22Rv1 (cell line): Measurements from ENCODE around the gene WDR86.

Experiments used
- ZFX ChIP-seq: fragments of 450-650 bp; IDR thresholded peaks from 2 replicates; pipeline ENCODE4 v1.6.1; 2017; ENCODE audit warnings: antibody characterized with exemption, borderline replicate concordance
- TF ChIP-seq, protein P1 (sequence below): fragments of 450-650 bp; IDR thresholded peaks from 2 replicates; pipeline ENCODE4 v1.5.1; 2017; ENCODE audit warnings: mild to moderate bottlenecking

DNA sequence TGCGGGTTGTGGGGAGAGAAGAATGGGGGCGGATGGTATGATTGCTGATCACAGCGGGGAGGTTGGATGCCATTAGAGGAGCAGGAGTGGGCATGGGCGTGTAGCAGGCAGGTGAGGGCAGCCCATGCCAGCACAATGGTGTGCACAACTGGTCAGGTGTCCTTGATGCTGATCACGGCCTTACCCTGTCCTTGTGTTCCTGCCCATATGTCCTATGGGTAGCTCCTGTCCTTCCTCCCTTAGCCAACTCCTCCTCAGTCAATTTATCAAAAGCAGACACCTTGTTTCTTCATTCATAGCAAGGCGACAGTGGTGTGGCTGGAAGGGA lies 30.7 kb downstream of the WDR86 start:
- TF ChIP-seq, protein P1, sequence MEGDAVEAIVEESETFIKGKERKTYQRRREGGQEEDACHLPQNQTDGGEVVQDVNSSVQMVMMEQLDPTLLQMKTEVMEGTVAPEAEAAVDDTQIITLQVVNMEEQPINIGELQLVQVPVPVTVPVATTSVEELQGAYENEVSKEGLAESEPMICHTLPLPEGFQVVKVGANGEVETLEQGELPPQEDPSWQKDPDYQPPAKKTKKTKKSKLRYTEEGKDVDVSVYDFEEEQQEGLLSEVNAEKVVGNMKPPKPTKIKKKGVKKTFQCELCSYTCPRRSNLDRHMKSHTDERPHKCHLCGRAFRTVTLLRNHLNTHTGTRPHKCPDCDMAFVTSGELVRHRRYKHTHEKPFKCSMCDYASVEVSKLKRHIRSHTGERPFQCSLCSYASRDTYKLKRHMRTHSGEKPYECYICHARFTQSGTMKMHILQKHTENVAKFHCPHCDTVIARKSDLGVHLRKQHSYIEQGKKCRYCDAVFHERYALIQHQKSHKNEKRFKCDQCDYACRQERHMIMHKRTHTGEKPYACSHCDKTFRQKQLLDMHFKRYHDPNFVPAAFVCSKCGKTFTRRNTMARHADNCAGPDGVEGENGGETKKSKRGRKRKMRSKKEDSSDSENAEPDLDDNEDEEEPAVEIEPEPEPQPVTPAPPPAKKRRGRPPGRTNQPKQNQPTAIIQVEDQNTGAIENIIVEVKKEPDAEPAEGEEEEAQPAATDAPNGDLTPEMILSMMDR, result no peak
- no peak for TF ChIP-seq ZFX
